Ishikawa (cell line): ENCODE measurements around the gene SLCO3A1.

Source experiments
- EGR1 ChIP-seq: IDR thresholded peaks from 2 replicates; pipeline ENCODE4 v1.6.1; 2012
- EP300 ChIP-seq: IDR thresholded peaks from 2 replicates; pipeline ENCODE4 v1.6.1; 2012; ENCODE audit warnings: borderline replicate concordance
- FOXM1 ChIP-seq: IDR thresholded peaks from 2 replicates; pipeline ENCODE4 v1.6.1; 2012; ENCODE audit warnings: low read depth, borderline replicate concordance
- MAX ChIP-seq: IDR thresholded peaks from 2 replicates; pipeline ENCODE4 v1.6.1; 2012
- NFIC ChIP-seq: IDR thresholded peaks from 2 replicates; pipeline ENCODE4 v1.6.1; 2012
- RAD21 ChIP-seq: IDR thresholded peaks from 2 replicates; pipeline ENCODE4 v1.6.1; 2012; ENCODE audit warnings: low read depth
- TAF1 ChIP-seq: IDR thresholded peaks from 2 replicates; pipeline ENCODE4 v1.6.1; 2012; ENCODE audit warnings: low read depth, mild to moderate bottlenecking
- TCF12 ChIP-seq: IDR thresholded peaks from 2 replicates; pipeline ENCODE4 v1.6.1; 2012; ENCODE audit warnings: low read depth
- YY1 ChIP-seq: IDR thresholded peaks from 2 replicates; pipeline ENCODE4 v1.6.1; 2012; ENCODE audit warnings: low read depth
- ZBTB7A ChIP-seq: IDR thresholded peaks from 2 replicates; pipeline ENCODE4 v1.6.1; 2012; ENCODE audit warnings: low read depth

GRCh38 chr15:92195241-92195640 lies 341.7 kb downstream of the SLCO3A1 start:
- TF ChIP-seq TAF1 (no peak), MAX (no peak), RAD21 (no peak), YY1 (no peak), TCF12 (no peak), FOXM1 (no peak), ZBTB7A (no peak), EP300 (no peak), EGR1 (no peak), NFIC (no peak)
